Measurements from ENCODE around the gene RASA2. TPM values are rescaled to one million over a fixed set of nuclear protein-coding genes. Genes with fewer than 3 reads are reported as not detected.
A peak's percentile ranks its signal among the peaks of the same experiment; 100 is the strongest.

The RASA2 gene
- total and polyA plus RNA-seq, 10 donors: 9.4 to 90.6 (median 45.3) TPM

DNA sequence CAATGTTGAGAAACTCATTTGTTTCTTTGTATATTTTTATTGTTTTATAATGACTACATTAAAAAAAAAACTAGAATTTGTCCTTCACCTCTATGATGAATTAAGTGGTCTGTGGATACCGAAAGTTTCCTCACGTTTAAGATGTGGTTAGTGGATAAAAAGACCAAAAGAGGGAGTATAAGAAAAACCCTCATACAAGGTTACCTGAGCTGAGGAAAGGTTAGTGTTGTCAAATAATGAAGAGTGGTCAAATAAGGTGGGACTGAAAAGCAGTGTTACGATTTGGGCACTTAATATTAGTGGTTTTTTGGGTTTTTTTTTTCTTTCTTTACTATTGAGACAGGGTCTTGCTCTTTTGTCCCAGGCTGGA, 21.2 kb downstream of the RASA2 start:
- WGBS, 5 donors: 67 to 75% (median 72%) methylated on average over 3 of the region's 3 CpGs
- Histone ChIP-seq H3K27ac (no peak overlapping the region), H3K4me3 (no peak overlapping the region), H3K36me3 (peaks cover 0 to 24% (median 4%) of the 10 kb centered on the region in 6 donors), H3K27me3 (replicated peaks in 1 of 7) (no peaks in the 10 kb centered on the region), H3K9me3 (no peaks in the 10 kb centered on the region), H3K4me1 (peaks cover 6 to 94% (median 28%) of the 10 kb centered on the region in 6 donors)
- intact Hi-C loops (cut with DNase I; ENCODE audit: low total_unique reads): no loop called here
- DNase-seq: no peak
- TF ChIP-seq POLR2A (IDR thresholded peaks at IDR 0.05) (no peak), POLR2AphosphoS5 (IDR thresholded peaks at IDR 0.05) (no peak)
- TF ChIP-seq, protein P1, sequence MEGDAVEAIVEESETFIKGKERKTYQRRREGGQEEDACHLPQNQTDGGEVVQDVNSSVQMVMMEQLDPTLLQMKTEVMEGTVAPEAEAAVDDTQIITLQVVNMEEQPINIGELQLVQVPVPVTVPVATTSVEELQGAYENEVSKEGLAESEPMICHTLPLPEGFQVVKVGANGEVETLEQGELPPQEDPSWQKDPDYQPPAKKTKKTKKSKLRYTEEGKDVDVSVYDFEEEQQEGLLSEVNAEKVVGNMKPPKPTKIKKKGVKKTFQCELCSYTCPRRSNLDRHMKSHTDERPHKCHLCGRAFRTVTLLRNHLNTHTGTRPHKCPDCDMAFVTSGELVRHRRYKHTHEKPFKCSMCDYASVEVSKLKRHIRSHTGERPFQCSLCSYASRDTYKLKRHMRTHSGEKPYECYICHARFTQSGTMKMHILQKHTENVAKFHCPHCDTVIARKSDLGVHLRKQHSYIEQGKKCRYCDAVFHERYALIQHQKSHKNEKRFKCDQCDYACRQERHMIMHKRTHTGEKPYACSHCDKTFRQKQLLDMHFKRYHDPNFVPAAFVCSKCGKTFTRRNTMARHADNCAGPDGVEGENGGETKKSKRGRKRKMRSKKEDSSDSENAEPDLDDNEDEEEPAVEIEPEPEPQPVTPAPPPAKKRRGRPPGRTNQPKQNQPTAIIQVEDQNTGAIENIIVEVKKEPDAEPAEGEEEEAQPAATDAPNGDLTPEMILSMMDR (IDR thresholded peaks at IDR 0.05 in 8 of 11, conservative IDR thresholded peaks at IDR 0.05 in 3 of 11): no peak

DNA sequence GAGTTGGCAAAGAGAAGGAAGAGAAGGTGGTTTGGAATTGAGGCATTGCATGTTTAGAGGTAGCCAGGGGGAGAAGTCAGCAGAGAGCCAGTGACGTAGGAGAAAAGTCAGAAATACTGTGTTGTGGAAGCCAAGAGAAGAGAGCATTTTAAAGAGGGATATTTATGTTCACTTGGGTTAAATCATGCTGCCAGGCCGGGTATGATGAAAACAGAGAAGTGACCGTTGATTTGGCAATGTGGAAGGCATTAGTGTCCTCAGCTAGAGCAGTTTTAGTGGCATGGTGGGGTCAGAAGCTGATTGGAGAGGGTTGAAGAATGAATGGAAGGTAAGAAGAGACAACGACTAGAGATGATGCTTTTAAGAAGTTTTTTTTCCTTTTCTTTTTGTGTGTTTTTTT, 24.5 kb downstream of the RASA2 start:
- no peak for DNase-seq
- Histone ChIP-seq H3K4me1 (peaks cover 6 to 63% (median 21%) of the 10 kb centered on the region in 6 donors), H3K27ac (peak overlapping the region in 1 of 8 donors; percentile 20), H3K36me3 (peaks cover 0 to 44% (median 23%) of the 10 kb centered on the region in 6 donors), H3K4me3 (no peak overlapping the region), H3K9me3 (no peaks in the 10 kb centered on the region), H3K27me3 (replicated peaks in 1 of 7) (no peaks in the 10 kb centered on the region)
- 56 to 86% (median 73%) methylated on average over 4 of the region's 4 CpGs for WGBS, 5 donors
- TF ChIP-seq POLR2A (IDR thresholded peaks at IDR 0.05) (no peak), POLR2AphosphoS5 (IDR thresholded peaks at IDR 0.05) (no peak)
- TF ChIP-seq, protein P1 (IDR thresholded peaks at IDR 0.05 in 8 of 11, conservative IDR thresholded peaks at IDR 0.05 in 3 of 11): no peak
- intact Hi-C loops (cut with DNase I; ENCODE audit: low total_unique reads): no loop called here

- intact Hi-C loops (cut with DNase I; ENCODE audit: low total_unique reads): no loop called here
- Histone ChIP-seq H3K4me3 (no peak overlapping the region), H3K27ac (no peak overlapping the region), H3K9me3 (peaks cover 0 to 13% (median 10%) of the 10 kb centered on the region in 8 donors), H3K36me3 (peaks cover 8 to 74% (median 43%) of the 10 kb centered on the region in 6 donors), H3K4me1 (peaks cover 0 to 41% (median 11%) of the 10 kb centered on the region in 6 donors), H3K27me3 (replicated peaks in 1 of 7) (no peaks in the 10 kb centered on the region)
- DNase-seq: no peak
- TF ChIP-seq POLR2AphosphoS5 (IDR thresholded peaks at IDR 0.05) (no peak), POLR2A (IDR thresholded peaks at IDR 0.05) (no peak)
- TF ChIP-seq, protein P1 (IDR thresholded peaks at IDR 0.05 in 8 of 11, conservative IDR thresholded peaks at IDR 0.05 in 3 of 11): no peak
Measured at GRCh38 chr3:141514382-141514781, 27.6 kb downstream of the RASA2 start.

- Histone ChIP-seq H3K4me3 (no peak overlapping the region), H3K36me3 (peaks cover 8 to 88% (median 28%) of the 10 kb centered on the region in 6 donors), H3K27me3 (replicated peaks in 1 of 7) (no peaks in the 10 kb centered on the region), H3K9me3 (peaks cover 0 to 13% (median 10%) of the 10 kb centered on the region in 8 donors), H3K27ac (no peak overlapping the region), H3K4me1 (peaks cover 0 to 59% (median 17%) of the 10 kb centered on the region in 6 donors)
- intact Hi-C loops (cut with DNase I; ENCODE audit: low total_unique reads): no loop called here
- 64 to 84% (median 83%) methylated on average over 3 of the region's 3 CpGs for WGBS, 5 donors
- no peak for DNase-seq
- TF ChIP-seq POLR2A (IDR thresholded peaks at IDR 0.05) (no peak), POLR2AphosphoS5 (IDR thresholded peaks at IDR 0.05) (no peak)
- TF ChIP-seq, protein P1 (IDR thresholded peaks at IDR 0.05 in 8 of 11, conservative IDR thresholded peaks at IDR 0.05 in 3 of 11): no peak
Measured at GRCh38 chr3:141519587-141519986, 32.8 kb downstream of the RASA2 start.
